Mesenteric fat pad (tissue), 1 donor: Measurements from ENCODE around the gene ZKSCAN1. TPM values are rescaled to one million over a fixed set of nuclear protein-coding genes. Genes with fewer than 3 reads are reported as not detected.
"Not testable (repeated sequence)": the region's sequence is repeated elsewhere in the genome, so short reads cannot be mapped to it uniquely, and the experiment has no call there.

Source experiments
- DNase-seq: peaks from one replicate; pipeline ENCODE4 v3.0.0-alpha.2; 2020; ENCODE audit warnings: low spot score
- total RNA-seq: library from RNA; stranded (reverse); fragmentation: NEBNext Ultra II Directional; extraction: Animal tissue kit (Norgen Biotek cat#: 25700); gene quantifications from one replicate; pipeline ENCODE4 v1.2.1, GENCODE V29; 2021
- donor health status: DM: yes; HTN: yes; CAD: no.

ZKSCAN1 gene
- total RNA-seq, 1 donor from 2014 or later, result 58.9 TPM

DNA sequence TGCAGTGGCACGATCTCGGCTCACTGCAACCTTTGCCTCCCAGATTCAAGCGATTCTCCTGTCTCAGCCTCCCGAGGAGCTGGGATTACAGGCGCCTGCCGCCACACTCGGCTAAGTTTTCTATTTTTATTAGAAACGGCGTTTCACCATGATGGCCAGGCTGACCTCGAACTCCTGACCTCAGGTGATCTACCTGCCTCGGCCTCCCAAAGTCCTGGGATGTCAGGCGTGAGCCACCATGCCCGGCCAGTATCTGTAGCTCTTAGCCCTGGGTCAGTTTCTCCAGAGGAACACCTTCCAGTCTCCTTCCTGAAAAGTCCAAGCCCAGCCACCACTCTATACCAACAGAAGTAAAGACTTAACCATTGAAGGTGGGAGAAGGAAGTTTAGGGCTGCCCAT is 15.2 kb upstream of the ZKSCAN1 start:
- DNase-seq, result no peak

GRCh38 chr7:100003711-100004661 is 11.4 kb upstream of the ZKSCAN1 start:
- no peak for DNase-seq

GRCh38 chr7:100007887-100008286 is 7.5 kb upstream of the ZKSCAN1 start:
- DNase-seq, result no peak

DNA sequence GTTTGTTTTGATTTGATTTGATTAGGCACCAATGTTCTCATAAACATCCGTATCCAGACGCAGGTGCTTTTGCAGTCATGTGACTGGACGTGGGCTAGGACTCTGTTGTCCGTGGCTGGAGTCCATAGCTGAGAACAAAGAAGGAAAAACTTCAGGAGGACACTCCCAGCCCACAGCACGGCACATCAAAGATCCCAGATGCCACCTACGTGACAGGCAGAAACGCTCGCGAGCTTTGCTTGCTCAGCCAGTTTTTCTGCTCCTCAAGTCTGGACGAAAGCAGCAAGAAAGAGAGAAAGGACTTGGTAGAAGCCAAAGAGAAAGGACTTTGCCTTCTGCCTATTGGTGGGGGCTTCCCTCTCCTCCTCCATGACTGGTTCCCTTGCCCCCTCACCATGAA is 6.9 kb upstream of the ZKSCAN1 start:
- no peak for DNase-seq

GRCh38 chr7:100009952-100010351 is 5.4 kb upstream of the ZKSCAN1 start:
- DNase-seq, result not testable (repeated sequence)

DNA sequence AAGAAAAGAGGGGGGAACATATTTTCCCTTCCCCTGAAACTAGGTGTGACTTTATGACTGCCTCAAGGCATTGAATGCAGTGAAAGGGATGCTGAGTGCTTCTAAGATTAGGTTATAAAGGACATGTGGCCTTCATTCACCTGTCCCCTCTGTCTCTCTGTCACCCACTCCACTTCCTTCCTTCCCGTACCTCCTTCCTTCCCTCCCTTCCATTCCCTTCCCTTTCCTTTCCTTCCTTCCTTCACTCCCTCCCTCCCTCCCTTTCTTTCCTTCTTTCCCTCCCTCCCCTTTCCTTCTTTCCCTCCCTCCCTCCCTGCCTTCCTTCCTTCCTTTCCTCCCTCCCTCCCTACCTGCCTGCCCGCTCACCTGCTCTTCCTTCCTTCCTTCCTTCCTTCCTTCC is 4.5 kb upstream of the ZKSCAN1 start:
- DNase-seq, result no peak

- no peak for DNase-seq
Measured at GRCh38 chr7:100011516-100011915, 3.9 kb upstream of the ZKSCAN1 start.

DNA sequence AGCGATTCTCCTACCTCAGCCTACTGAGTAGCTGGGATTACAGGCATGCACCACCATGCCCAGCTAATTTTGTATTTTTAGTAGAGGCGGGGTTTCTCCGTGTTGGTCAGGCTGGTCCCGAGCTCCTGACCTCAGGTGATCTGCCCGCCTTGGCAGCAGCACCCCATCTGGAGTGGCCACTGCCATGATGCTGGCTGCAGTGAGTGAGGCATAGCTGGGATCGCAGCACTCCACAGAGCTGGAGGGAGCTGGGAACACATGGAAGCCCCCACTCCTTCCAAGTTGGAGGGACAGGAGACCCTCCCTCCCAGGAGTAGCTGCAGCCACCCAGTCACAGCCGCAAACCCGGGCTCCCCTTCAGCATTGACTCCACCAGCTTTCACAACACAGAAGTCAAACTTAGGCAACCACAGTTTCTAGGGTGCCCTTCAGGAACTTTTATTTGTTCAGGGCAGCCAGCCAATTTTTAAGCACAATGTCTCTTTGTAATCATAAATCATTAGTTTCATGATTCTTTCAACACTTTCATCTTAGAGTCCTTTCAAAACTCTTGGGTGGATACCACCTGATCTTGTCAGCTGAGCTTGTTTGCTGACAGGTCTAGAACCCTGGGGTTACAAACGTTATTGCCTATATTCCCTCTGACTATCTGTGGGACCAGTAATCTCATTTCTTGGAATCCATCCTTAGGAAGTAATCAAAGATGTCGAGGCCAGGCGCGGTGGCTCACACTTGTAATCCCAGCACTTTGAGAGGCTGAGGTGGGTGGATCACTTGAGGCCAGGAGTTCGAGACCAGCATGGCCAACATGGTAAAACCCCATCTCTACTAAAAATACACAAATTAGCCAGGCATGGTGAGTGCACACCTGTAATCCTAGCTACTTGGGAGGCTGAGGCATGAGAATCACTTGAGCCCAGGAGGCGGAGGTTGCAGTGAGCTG is 2.7 kb upstream of the ZKSCAN1 start:
- not testable (repeated sequence) for DNase-seq

DNA sequence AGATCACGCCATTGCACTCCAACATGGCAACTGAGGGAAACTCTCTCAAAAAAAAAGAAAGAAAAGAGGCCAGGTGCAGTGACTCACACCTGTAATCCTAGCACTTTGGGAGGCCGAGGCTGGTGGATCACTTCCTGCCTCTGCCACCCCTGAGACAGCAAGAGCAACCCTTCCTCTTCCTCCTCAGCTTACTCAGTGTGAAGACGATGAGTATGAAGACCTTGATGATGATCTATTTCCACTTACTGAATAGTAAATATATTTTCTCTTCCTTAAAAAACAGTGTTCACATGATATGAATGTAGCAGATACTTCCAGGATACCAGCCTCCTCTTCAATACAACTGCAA is 2.1 kb upstream of the ZKSCAN1 start:
- DNase-seq, result no peak

DNA sequence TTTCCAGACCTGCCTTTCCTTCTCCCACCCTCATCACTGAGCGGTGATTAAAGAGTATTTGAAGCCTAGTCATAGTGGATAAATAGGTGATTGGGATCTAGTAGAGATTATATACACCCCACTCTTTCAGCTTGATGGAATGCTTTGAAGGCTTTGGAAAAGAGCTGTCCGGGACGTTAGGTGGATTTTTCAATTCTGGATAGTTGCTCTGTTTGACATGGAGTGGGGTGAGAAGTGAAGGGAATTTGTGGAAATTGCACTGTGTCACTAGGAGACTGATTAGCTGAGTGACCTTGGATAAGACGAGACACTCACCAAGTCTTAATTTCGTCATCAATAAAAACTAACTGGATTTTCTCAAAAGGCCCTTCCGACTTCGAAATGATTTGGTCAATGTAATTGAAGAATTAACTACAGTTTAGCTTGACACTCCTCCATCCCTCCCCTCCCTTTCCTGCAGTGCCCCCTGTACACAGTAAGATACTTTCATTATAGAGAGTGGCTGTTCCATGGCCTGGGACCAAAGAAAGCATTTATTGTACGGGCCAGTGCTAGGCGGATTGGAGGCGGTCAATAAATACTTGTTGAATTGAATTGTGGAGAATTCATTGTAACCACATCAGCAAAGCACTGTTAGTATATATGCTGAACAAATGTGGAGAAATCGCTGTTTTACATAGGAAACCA is 962 bp downstream of the ZKSCAN1 start:
- no peak for DNase-seq

DNA sequence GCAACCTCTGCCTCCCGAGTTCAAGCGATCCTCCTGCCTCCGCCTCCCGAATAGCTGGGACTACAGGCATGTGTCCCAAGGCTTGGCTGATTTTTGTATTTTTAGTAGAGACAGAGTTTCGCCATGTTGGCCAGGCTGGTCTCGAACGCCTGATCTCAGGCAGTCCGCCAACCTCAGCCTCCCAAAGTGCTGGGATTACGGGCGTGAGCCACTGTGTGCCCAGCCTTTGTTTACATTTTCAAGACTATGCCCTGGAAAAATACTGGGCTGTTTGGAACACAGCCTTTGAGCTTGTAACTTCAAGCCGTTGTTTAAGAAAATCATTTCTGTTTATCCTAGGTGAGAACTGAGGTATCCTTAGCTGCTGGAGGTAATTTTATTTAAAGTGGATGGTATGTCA is 1.9 kb downstream of the ZKSCAN1 start:
- DNase-seq, result peak; percentile 47

DNA sequence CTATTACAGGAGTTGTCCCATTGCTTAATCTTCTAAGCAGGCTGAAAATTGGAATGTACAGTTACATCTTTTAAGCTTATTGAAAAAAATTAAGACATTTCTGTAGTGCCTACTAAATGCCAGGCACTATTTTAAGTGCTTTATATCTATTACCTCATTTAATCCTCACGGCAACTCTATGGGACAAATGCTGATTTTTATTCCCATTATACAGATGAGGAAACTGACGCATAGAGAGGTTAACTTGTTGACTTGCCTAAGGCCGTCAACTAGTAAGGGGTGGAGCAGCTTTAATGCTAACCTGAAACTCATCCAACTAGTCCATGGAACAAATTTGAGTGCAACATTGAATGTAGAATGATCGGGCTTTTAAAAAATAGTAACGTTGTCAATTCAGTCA is 2.5 kb downstream of the ZKSCAN1 start:
- DNase-seq, result no peak

DNA sequence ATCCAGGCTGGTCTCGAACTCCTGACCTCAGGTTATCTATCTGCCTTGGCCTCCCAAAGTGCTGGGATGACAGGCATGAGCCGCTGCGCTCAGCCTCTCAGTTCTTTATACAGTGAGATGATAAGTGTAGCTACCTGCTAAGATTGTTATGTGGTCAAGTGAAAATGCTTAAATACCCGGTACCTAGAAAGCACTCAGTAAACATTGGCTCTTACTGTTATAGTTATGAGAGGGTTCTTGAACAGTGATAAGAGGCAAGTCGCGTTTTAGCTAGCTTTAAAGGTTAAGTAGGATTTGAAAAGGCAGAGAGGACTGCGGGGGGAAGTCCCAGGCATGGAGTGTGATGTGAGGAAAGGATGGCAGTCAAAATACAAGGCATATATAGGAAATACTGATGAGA is 4.5 kb downstream of the ZKSCAN1 start:
- peak; percentile 11 for DNase-seq

GRCh38 chr7:100021297-100021696 is 5.9 kb downstream of the ZKSCAN1 start:
- peak; percentile 16 for DNase-seq

- DNase-seq, result no peak
Measured at GRCh38 chr7:100022621-100023020, 7.2 kb downstream of the ZKSCAN1 start.

GRCh38 chr7:100023526-100023925 is 8.1 kb downstream of the ZKSCAN1 start:
- DNase-seq, result peak; percentile 49

DNA sequence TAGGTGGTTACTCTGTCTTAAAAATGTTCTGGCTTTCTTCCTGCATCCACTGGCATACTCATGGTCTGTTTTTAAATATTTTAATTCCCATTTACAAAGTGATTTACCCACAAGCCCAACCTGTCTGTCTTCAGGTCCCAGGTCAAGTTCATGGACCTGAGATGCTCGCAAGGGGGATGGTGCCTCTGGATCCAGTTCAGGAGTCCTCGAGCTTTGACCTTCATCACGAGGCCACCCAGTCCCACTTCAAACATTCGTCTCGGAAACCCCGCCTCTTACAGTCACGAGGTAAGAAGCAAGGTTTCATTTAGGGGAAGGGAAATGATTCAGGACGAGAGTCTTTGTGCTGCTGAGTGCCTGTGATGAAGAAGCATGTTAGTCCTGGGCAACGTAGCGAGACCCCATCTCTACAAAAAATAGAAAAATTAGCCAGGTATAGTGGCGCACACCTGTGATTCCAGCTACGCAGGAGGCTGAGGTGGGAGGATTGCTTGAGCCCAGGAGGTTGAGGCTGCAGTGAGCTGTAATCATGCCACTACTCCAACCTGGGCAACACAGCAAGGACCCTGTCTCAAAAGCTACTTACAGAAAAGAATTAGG is 8.7 kb downstream of the ZKSCAN1 start:
- DNase-seq, result no peak

DNA sequence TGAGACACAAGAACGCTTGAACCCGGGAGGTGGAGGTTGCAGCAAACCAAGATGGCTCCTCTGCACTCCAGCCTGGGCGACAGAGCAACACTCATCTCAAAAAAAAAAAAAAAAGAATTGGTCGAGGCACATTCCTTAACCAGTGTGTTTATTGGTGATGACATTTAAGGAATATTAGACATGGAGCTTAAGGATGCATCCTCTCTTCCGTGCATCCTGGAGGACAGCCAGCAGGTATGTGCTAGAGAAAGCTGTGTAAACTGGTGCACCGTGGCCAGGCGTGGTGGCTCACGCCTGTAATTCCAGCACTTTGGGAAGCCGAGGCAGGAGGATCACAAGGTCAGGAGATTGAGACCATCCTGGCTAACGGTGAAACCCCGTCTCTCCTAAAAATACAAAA is 11.8 kb downstream of the ZKSCAN1 start:
- DNase-seq, result no peak

DNA sequence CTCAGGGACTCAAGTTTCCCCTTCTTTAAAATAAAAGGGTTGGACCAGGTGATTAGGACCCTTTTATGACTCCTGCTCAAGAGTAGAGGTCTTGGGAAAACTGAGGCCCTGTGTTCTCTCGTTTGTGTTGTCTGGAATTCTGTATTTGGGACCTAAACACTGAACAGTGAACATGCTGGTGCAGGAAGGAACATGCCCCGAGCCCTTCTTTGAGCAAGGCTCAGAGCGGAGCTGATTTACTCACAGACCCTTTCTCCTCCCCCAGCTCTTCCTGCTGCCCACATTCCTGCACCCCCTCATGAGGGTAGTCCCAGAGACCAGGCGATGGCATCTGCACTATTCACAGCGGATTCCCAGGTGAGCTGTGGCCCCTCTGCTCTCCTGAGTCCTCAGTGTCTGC is 14.2 kb downstream of the ZKSCAN1 start:
- DNase-seq, result no peak

GRCh38 chr7:100033526-100033925 is 18.1 kb downstream of the ZKSCAN1 start:
- DNase-seq, result no peak

GRCh38 chr7:100034871-100035510 is 19.6 kb downstream of the ZKSCAN1 start:
- no peak for DNase-seq
